Osteoblast (primary cell): ENCODE measurements around the gene WDR45B. TPM values are rescaled to one million over a fixed set of nuclear protein-coding genes. Genes with fewer than 3 reads are reported as not detected.

Experiments
- DNase-seq: peaks from one replicate; pipeline ENCODE4 v3.0.0; 2011; ENCODE audit warnings: low spot score, mixed read lengths; ENCODE audit not compliant: insufficient read length; ENCODE audit errors: missing footprints
- H2AFZ ChIP-seq: 2 replicates; pipeline ENCODE4 v1.6.0; 2011; ENCODE audit warnings: mild to moderate bottlenecking, low read length
- H3K27ac ChIP-seq: 2 replicates; pipeline ENCODE4 v1.5.1; 2011; ENCODE audit warnings: mild to moderate bottlenecking, low read depth, low read length, moderate library complexity
- H3K27me3 ChIP-seq: 2 replicates; pipeline ENCODE4 v1.6.0; 2012; ENCODE audit warnings: mild to moderate bottlenecking, control low read depth, inconsistent platforms, low read length, moderate library complexity; ENCODE audit not compliant: insufficient read depth
- H3K36me3 ChIP-seq: 2 replicates; pipeline ENCODE4 v1.5.1; 2011; ENCODE audit warnings: mild to moderate bottlenecking, low read length, control low read depth, moderate library complexity; ENCODE audit not compliant: insufficient read depth
- H3K4me1 ChIP-seq: 2 replicates; pipeline ENCODE4 v1.5.1; 2011; ENCODE audit warnings: mild to moderate bottlenecking, low read length, control low read depth, moderate library complexity; ENCODE audit not compliant: insufficient read depth
- H3K4me2 ChIP-seq: 2 replicates; pipeline ENCODE4 v1.6.0; 2011; ENCODE audit warnings: mild to moderate bottlenecking, low read length; ENCODE audit not compliant: insufficient read depth
- H3K4me3 ChIP-seq: fragments of 200-600 bp; sonication (generic); 3 replicates; pipeline ENCODE4 v1.5.1; 2012; ENCODE audit warnings: mild to moderate bottlenecking, low read length, inconsistent platforms; ENCODE audit not compliant: insufficient read depth
- H3K79me2 ChIP-seq: 2 replicates; pipeline ENCODE4 v1.6.0; 2012; ENCODE audit warnings: mild to moderate bottlenecking, low read length, control low read depth, inconsistent platforms; ENCODE audit not compliant: insufficient read depth
- H3K9me3 ChIP-seq: 2 replicates; pipeline ENCODE4 v1.5.1; 2011; ENCODE audit warnings: low read depth, low read length, control low read depth
- H4K20me1 ChIP-seq: 2 replicates; pipeline ENCODE4 v1.6.0; 2012; ENCODE audit warnings: mild to moderate bottlenecking, low read length, control low read depth; ENCODE audit not compliant: insufficient read depth
- CTCF ChIP-seq: IDR thresholded peaks from 2 replicates; pipeline ENCODE4 v1.5.1; 2011; ENCODE audit warnings: mild to moderate bottlenecking, low read depth, low read length, moderate library complexity; ENCODE audit errors: extremely low read depth
- total RNA-seq: library from RNA; depleted of rRNA; stranded (reverse); fragments of >200 nt; gene quantifications from 2 replicates; pipeline ENCODE4 v1.2.3, GENCODE V29; 2012

The WDR45B gene
- total RNA-seq, 1 donor, result 66.2 TPM

GRCh38 chr17:82630212-82630611, 18.0 kb downstream of the WDR45B start:
- Histone ChIP-seq H3K79me2 (peaks cover 66% of the 10 kb centered on the region), H3K27ac (no peak overlapping the region), H3K4me3 (no peak overlapping the region), H3K36me3 (peaks cover 41% of the 10 kb centered on the region), H4K20me1 (peaks cover 29% of the 10 kb centered on the region), H2AFZ (no peak overlapping the region), H3K27me3 (no peaks in the 10 kb centered on the region), H3K9me3 (no peaks in the 10 kb centered on the region), H3K4me1 (no peaks in the 10 kb centered on the region), H3K4me2 (no peak overlapping the region)
- TF ChIP-seq CTCF, result no peak
- no peak for DNase-seq

- peaks cover 44% of the 10 kb centered on the region for H3K36me3 ChIP-seq
- H4K20me1 ChIP-seq, result peaks cover 28% of the 10 kb centered on the region
- no peak for TF ChIP-seq CTCF
- no peaks in the 10 kb centered on the region for H3K27me3 ChIP-seq
- H3K9me3 ChIP-seq, result no peaks in the 10 kb centered on the region
- no peak for DNase-seq
- H3K79me2 ChIP-seq, result peaks cover 64% of the 10 kb centered on the region
- no peak overlapping the region for H3K4me3 ChIP-seq
- H3K4me2 ChIP-seq, result no peak overlapping the region
- H3K27ac ChIP-seq, result no peak overlapping the region
- no peaks in the 10 kb centered on the region for H3K4me1 ChIP-seq
- H2AFZ ChIP-seq, result no peak overlapping the region
Measured at GRCh38 chr17:82629748-82630147, 18.5 kb downstream of the WDR45B start.

- no peak for DNase-seq
Measured at GRCh38 chr17:82627405-82627804, 20.8 kb downstream of the WDR45B start.

GRCh38 chr17:82623707-82624106, 24.5 kb downstream of the WDR45B start:
- DNase-seq, result no peak
- no peak overlapping the region for H2AFZ ChIP-seq
- peak overlapping the region; percentile 54 for H3K27ac ChIP-seq
- peaks cover 64% of the 10 kb centered on the region for H3K36me3 ChIP-seq
- peaks cover 6% of the 10 kb centered on the region for H3K4me1 ChIP-seq
- H3K9me3 ChIP-seq, result no peaks in the 10 kb centered on the region
- peaks cover 7% of the 10 kb centered on the region for H4K20me1 ChIP-seq
- peak overlapping the region; percentile 49 for H3K4me2 ChIP-seq
- no peaks in the 10 kb centered on the region for H3K27me3 ChIP-seq
- no peak for TF ChIP-seq CTCF
- peak overlapping the region; percentile 23 for H3K4me3 ChIP-seq
- H3K79me2 ChIP-seq, result peaks cover 17% of the 10 kb centered on the region

More at GRCh38 chr17:82627405-82627804, 20.8 kb downstream of the WDR45B start:
- Histone ChIP-seq H3K4me3 (no peak overlapping the region), H3K9me3 (no peaks in the 10 kb centered on the region), H3K27ac (no peak overlapping the region), H3K36me3 (peaks cover 49% of the 10 kb centered on the region), H3K4me2 (no peak overlapping the region), H2AFZ (no peak overlapping the region), H4K20me1 (peaks cover 16% of the 10 kb centered on the region), H3K79me2 (peaks cover 49% of the 10 kb centered on the region), H3K4me1 (peaks cover 6% of the 10 kb centered on the region), H3K27me3 (no peaks in the 10 kb centered on the region)
- TF ChIP-seq CTCF, result no peak
